CD14-positive monocyte (primary cell): ENCODE results near the gene TSPAN3. TPM values are rescaled to one million over a fixed set of nuclear protein-coding genes. Genes with fewer than 3 reads are reported as not detected.

Source experiments
- DNase-seq, 3 donors: peaks; one replicate each; pipeline ENCODE4 v3.0.0-alpha.2; 2011 to 2022
- H2AFZ ChIP-seq: 2 replicates; pipeline ENCODE4 v1.6.0; 2012; ENCODE audit warnings: mild to moderate bottlenecking, low read depth, low read length, inconsistent platforms; ENCODE audit not compliant: insufficient read depth, poor library complexity, severe bottlenecking
- H3K27ac ChIP-seq, 2 donors: 1 replicate in 1 of 2; 2 replicates in 1 of 2; pipeline ENCODE4 v1.5.1; 2012 to 2013; ENCODE audit warnings: low read length in 2 of 2, control low read depth in 1 of 2, inconsistent platforms in 1 of 2, low read depth in 1 of 2, mild to moderate bottlenecking in 1 of 2
- H3K27me3 ChIP-seq, 2 donors: one replicate each; pipeline versions ENCODE4 v1.6.0 to v1.6.1; 2011 to 2013; ENCODE audit warnings: low read length in 2 of 2; ENCODE audit not compliant: control insufficient read depth in 2 of 2, insufficient read depth in 2 of 2
- H3K36me3 ChIP-seq, 2 donors: replicated peaks in 1 of 2; 1 replicate in 1 of 2; 2 replicates in 1 of 2; pipeline versions ENCODE4 v1.5.1 to v1.6.1; 2012 to 2013; ENCODE audit warnings: low read length in 2 of 2, control low read depth in 1 of 2, inconsistent platforms in 1 of 2, mild to moderate bottlenecking in 1 of 2; ENCODE audit not compliant: insufficient read depth in 2 of 2, control insufficient read depth in 1 of 2
- H3K4me1 ChIP-seq, 2 donors: 1 replicate in 1 of 2; 2 replicates in 1 of 2; pipeline versions ENCODE4 v1.5.1 to v1.6.1; 2012 to 2013; ENCODE audit warnings: low read length in 2 of 2, control low read depth in 1 of 2, inconsistent platforms in 1 of 2, mild to moderate bottlenecking in 1 of 2, moderate library complexity in 1 of 2; ENCODE audit not compliant: insufficient read depth in 2 of 2, control insufficient read depth in 1 of 2
- H3K4me2 ChIP-seq: replicated peaks from 2 replicates; pipeline ENCODE3; 2012; ENCODE audit warnings: low read length, moderate library complexity, mild to moderate bottlenecking; ENCODE audit not compliant: poor library complexity, severe bottlenecking; ENCODE audit errors: extremely low read depth
- H3K4me3 ChIP-seq, 3 experiments: fragments of 200-600 bp in 1 of 3; sonication (generic) in 1 of 3; replicated peaks in 1 of 3; 1 replicate in 2 of 3; 2 replicates in 1 of 3; pipeline ENCODE4 v1.5.1; 2011 to 2013; ENCODE audit warnings: low read length in 3 of 3, mild to moderate bottlenecking in 3 of 3, control low read depth in 2 of 3, low read depth in 2 of 3, inconsistent platforms in 1 of 3, moderate library complexity in 1 of 3
- H3K79me2 ChIP-seq: 2 replicates; pipeline ENCODE4 v1.6.0; 2012; ENCODE audit warnings: mild to moderate bottlenecking, control low read depth, inconsistent platforms, low read length, moderate library complexity; ENCODE audit not compliant: insufficient read depth
- H3K9ac ChIP-seq: 2 replicates; pipeline ENCODE4 v1.6.0; 2017; ENCODE audit warnings: low read length, mild to moderate bottlenecking; ENCODE audit not compliant: insufficient read depth, poor library complexity, severe bottlenecking
- H3K9me3 ChIP-seq, 2 donors: replicated peaks in 1 of 2; 1 replicate in 1 of 2; 2 replicates in 1 of 2; pipeline versions ENCODE4 v1.5.1 to v1.6.1; 2012 to 2013; ENCODE audit warnings: low read length in 2 of 2, control low read depth in 1 of 2; ENCODE audit not compliant: control insufficient read depth in 1 of 2, insufficient read depth in 1 of 2
- H4K20me1 ChIP-seq: 2 replicates; pipeline ENCODE4 v1.6.0; 2012; ENCODE audit warnings: mild to moderate bottlenecking, low read length, control low read depth, moderate library complexity; ENCODE audit not compliant: insufficient read depth
- H3K27ac Mint-ChIP-seq, 7 donors: one replicate each; pipeline ENCODE4 v1.8.0; 2020; ENCODE audit warnings: mild to moderate bottlenecking in 7 of 7, mixed read lengths in 7 of 7, moderate library complexity in 6 of 7, inconsistent platforms in 2 of 7
- H3K27me3 Mint-ChIP-seq, 3 donors: one replicate each; pipeline ENCODE4 v1.8.0; 2021 to 2022; ENCODE audit warnings: low read depth in 3 of 3, mild to moderate bottlenecking in 3 of 3, mixed read lengths in 3 of 3, moderate library complexity in 3 of 3, inconsistent platforms in 1 of 3
- H3K36me3 Mint-ChIP-seq, 2 donors: one replicate each; pipeline ENCODE4 v1.8.0; 2020; ENCODE audit warnings: mixed read lengths in 2 of 2, inconsistent platforms in 1 of 2, mild to moderate bottlenecking in 1 of 2
- H3K4me1 Mint-ChIP-seq: one replicate; pipeline ENCODE4 v1.8.0; 2020; ENCODE audit warnings: mild to moderate bottlenecking, mixed read lengths
- H3K4me3 Mint-ChIP-seq, 2 donors: one replicate each; pipeline ENCODE4 v1.8.0; 2020; ENCODE audit warnings: mild to moderate bottlenecking in 2 of 2, mixed read lengths in 2 of 2, moderate library complexity in 1 of 2
- H3K9me3 Mint-ChIP-seq, 7 donors: one replicate each; pipeline ENCODE4 v1.8.0; 2020 to 2022; ENCODE audit warnings: mixed read lengths in 7 of 7, mild to moderate bottlenecking in 6 of 7, moderate library complexity in 6 of 7, inconsistent platforms in 2 of 7
- WGBS: methylation state at CpG from one replicate; pipeline ENCODE4 v1.1.5; 2013; ENCODE audit warnings: missing lambda C conversion rate; ENCODE audit not compliant: insufficient coverage; 5-methylcytosine and 5-hydroxymethylcytosine counted together
- intact Hi-C, 2 donors: fragments of 100-400 bp; cut with micrococcal nuclease; formaldehyde crosslinking; loops; one replicate each; pipeline versions ENCODE4 v1.15.0 to v1.15.1; 2023
- polyA plus RNA-seq, 3 donors: library from polyadenylated mRNA; depleted of rRNA in 1 of 3; unstranded in 2 of 3; stranded (reverse) in 1 of 3; fragments of 300-500 nt in 2 of 3; fragments of >200 nt in 1 of 3; fragmentation: Illumina TruSeq in 2 of 3; gene quantifications; 1 replicate in 2 of 3; 2 replicates in 1 of 3; pipeline ENCODE4 v1.2.3, GENCODE V29; 2012 to 2021
- TF ChIP-seq, protein P1 (sequence below): fragments of 200-600 bp; IDR thresholded peaks from one replicate; pipeline ENCODE4 v1.8.0; 2022; ENCODE audit warnings: antibody characterized with exemption, mild to moderate bottlenecking

The TSPAN3 gene
- polyA plus RNA-seq, 3 donors, result 26.0 to 68.0 (median 53.2) TPM

DNA sequence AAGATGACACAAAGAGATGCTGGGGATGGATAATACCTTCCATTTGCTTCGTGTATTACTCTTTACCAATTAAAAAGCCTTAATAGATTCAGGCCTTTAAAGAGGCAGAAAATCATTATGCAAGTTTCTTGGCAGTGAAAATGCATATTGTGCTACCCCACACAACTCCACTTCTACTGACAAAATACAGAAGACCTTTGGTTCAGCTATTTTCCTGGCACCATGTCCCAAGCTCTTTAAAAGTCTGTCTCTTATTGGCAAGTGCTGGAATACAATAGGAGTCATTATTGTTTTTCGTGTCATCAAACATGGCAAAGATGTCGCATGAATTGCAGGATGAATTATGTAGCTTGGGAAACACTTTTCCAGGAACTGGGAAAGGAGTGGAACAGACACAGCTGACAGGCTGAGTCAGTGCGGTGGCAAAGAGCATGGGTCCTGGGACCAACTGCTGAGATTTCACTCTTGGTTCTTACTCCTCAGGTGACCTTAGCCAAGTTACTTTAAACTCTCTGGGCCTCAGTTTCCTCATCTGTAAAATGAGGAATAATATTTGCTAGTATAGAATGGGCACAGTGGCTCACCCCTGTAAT lies 5.5 kb upstream of the TSPAN3 start:
- Mint-ChIP-seq H3K36me3 (no peaks in the 10 kb centered on the region), H3K4me1 (peaks cover 12% of the 10 kb centered on the region), H3K9me3 (peaks cover 0 to 3% (median 0%) of the 10 kb centered on the region in 7 donors), H3K27ac (no peak overlapping the region), H3K27me3 (peaks cover 0 to 7% (median 6%) of the 10 kb centered on the region in 3 donors), H3K4me3 (no peak overlapping the region)
- Histone ChIP-seq H3K9ac (no peak overlapping the region), H3K4me1 (peaks cover 13 to 17% of the 10 kb centered on the region in 2 donors), H3K79me2 (no peaks in the 10 kb centered on the region), H3K27ac (no peak overlapping the region), H3K36me3 (no peaks in the 10 kb centered on the region), H3K9me3 (no peaks in the 10 kb centered on the region), H3K4me3 (no peak overlapping the region), H2AFZ (no peak overlapping the region), H3K4me2 (no peak overlapping the region), H3K27me3 (no peaks in the 10 kb centered on the region), H4K20me1 (no peaks in the 10 kb centered on the region)
- no peak for DNase-seq
- TF ChIP-seq, protein P1, sequence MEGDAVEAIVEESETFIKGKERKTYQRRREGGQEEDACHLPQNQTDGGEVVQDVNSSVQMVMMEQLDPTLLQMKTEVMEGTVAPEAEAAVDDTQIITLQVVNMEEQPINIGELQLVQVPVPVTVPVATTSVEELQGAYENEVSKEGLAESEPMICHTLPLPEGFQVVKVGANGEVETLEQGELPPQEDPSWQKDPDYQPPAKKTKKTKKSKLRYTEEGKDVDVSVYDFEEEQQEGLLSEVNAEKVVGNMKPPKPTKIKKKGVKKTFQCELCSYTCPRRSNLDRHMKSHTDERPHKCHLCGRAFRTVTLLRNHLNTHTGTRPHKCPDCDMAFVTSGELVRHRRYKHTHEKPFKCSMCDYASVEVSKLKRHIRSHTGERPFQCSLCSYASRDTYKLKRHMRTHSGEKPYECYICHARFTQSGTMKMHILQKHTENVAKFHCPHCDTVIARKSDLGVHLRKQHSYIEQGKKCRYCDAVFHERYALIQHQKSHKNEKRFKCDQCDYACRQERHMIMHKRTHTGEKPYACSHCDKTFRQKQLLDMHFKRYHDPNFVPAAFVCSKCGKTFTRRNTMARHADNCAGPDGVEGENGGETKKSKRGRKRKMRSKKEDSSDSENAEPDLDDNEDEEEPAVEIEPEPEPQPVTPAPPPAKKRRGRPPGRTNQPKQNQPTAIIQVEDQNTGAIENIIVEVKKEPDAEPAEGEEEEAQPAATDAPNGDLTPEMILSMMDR, result no peak
- 100% methylated on average over 3 of the region's 4 CpGs for WGBS
- intact Hi-C loops, result loop anchor here in 1 of 2 donors (10.0 kb wide), 1 partner anchor 108 kb away; no protein-coding TSS in a partner anchor

DNA sequence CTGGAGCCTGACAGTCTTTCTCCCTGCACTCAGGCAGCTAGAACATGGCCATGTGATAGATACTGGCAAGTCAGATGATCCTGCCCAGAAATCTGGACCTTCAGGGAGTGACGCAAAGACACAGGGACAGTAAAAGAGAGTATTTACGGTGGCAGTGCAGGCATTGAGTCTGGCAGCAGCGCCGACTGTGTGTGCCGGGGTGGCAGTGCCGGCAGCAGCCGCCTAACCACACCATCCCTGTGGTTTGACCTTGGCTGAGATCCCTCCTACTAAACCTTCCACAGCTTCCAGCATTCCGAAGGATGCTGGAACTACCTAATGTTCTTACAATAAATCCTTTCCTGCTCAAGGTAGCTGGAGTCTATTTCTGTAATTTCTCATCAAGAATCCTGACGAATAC lies 4.6 kb upstream of the TSPAN3 start:
- no peaks in the 10 kb centered on the region for H4K20me1 ChIP-seq
- WGBS, result 98% methylated on average over 5 of the region's 9 CpGs
- peaks cover 0 to 7% (median 4%) of the 10 kb centered on the region in 3 donors for H3K27me3 Mint-ChIP-seq
- no peak for DNase-seq
- no peak overlapping the region for H3K4me3 ChIP-seq
- H3K27ac ChIP-seq, result no peak overlapping the region
- no peak overlapping the region for H3K27ac Mint-ChIP-seq
- H3K9me3 Mint-ChIP-seq, result peaks cover 0 to 3% (median 0%) of the 10 kb centered on the region in 7 donors
- H3K27me3 ChIP-seq, result no peaks in the 10 kb centered on the region
- no peak overlapping the region for H2AFZ ChIP-seq
- no peaks in the 10 kb centered on the region for H3K9me3 ChIP-seq
- intact Hi-C loops, result loop anchor here in 1 of 2 donors (10.0 kb wide), 1 partner anchor 109 kb away; no protein-coding TSS in a partner anchor
- H3K4me3 Mint-ChIP-seq, result peak overlapping the region in 1 of 2 donors; percentile 15
- H3K36me3 Mint-ChIP-seq, result no peaks in the 10 kb centered on the region
- H3K9ac ChIP-seq, result no peak overlapping the region
- TF ChIP-seq, protein P1, result no peak
- H3K4me2 ChIP-seq, result no peak overlapping the region
- no peaks in the 10 kb centered on the region for H3K36me3 ChIP-seq
- peaks cover 16 to 17% of the 10 kb centered on the region in 2 donors for H3K4me1 ChIP-seq
- H3K4me1 Mint-ChIP-seq, result peaks cover 16% of the 10 kb centered on the region
- no peaks in the 10 kb centered on the region for H3K79me2 ChIP-seq
